ENCODE results near the gene CNDP2.

GRCh38 chr18:74507097-74507881, 11.1 kb downstream of the CNDP2 start:
- TF ChIP-seq POLR2A (IDR thresholded peaks at IDR 0.05): no peak
- TF ChIP-seq POLR2AphosphoS5 (IDR thresholded peaks at IDR 0.05; ENCODE audit: insufficient read depth in 1 of 2, low read depth in 1 of 2): no peak

Measured in vagina (tissue), 2 donors.